Fibroblast of pulmonary artery (primary cell): ENCODE measurements around the gene ATP2B2.

Experiments
- DNase-seq: peaks from one replicate; pipeline ENCODE4 v3.0.0-alpha.2; 2010; ENCODE audit warnings: low read depth
- H3K4me3 ChIP-seq: replicated peaks from 2 replicates; pipeline ENCODE4 v1.5.1; 2011; ENCODE audit warnings: low read depth, mild to moderate bottlenecking, control low read depth, low read length, moderate library complexity
- CTCF ChIP-seq: IDR thresholded peaks from 2 replicates; pipeline ENCODE4 v1.5.1; 2011; ENCODE audit warnings: mild to moderate bottlenecking, control low read depth, low read length, inconsistent platforms; ENCODE audit errors: missing control alignments

The ATP2B2 gene

GRCh38 chr3:10328460-10329071 is 176.8 kb downstream of the ATP2B2 start:
- DNase-seq, result no peak
- H3K4me3 ChIP-seq, result no peak overlapping the region
- TF ChIP-seq CTCF, result no peak

GRCh38 chr3:10327592-10327991 is 177.8 kb downstream of the ATP2B2 start:
- no peak overlapping the region for H3K4me3 ChIP-seq
- TF ChIP-seq CTCF, result no peak
- DNase-seq, result no peak

- peak; percentile 41 for TF ChIP-seq CTCF
- H3K4me3 ChIP-seq, result no peak overlapping the region
- no peak for DNase-seq
Observed at GRCh38 chr3:10322352-10322710, 183.1 kb downstream of the ATP2B2 start.

- no peak for DNase-seq
- no peak overlapping the region for H3K4me3 ChIP-seq
- no peak for TF ChIP-seq CTCF
Observed at GRCh38 chr3:10321630-10322351, 183.6 kb downstream of the ATP2B2 start.

GRCh38 chr3:10320320-10320677 is 185.1 kb downstream of the ATP2B2 start:
- H3K4me3 ChIP-seq, result peak overlapping the region; percentile 100
- TF ChIP-seq CTCF, result no peak
- no peak for DNase-seq

GRCh38 chr3:10319804-10320203 is 185.6 kb downstream of the ATP2B2 start:
- TF ChIP-seq CTCF, result no peak
- peak overlapping the region; percentile 100 for H3K4me3 ChIP-seq
- no peak for DNase-seq

GRCh38 chr3:10319251-10319650 is 186.1 kb downstream of the ATP2B2 start:
- peak overlapping the region; percentile 100 for H3K4me3 ChIP-seq
- DNase-seq, result no peak
- TF ChIP-seq CTCF, result no peak
